Stimulated activated CD4-positive, alpha-beta T cell treated with anti-CD3 and anti-CD28 coated beads, TNF-alpha, amount 100 ng/mL, for 1 hour (primary cell): Measurements from ENCODE around the gene CATSPERB.
"Not testable (repeated sequence)": the region's sequence is repeated elsewhere in the genome, so short reads cannot be mapped to it uniquely, and the experiment has no call there.

Experiments used
- DNase-seq, 3 donors: peaks; one replicate each; pipeline ENCODE4 v3.0.0-alpha.2; 2020; ENCODE audit warnings: low read depth in 3 of 3, low spot score in 1 of 3

Gene CATSPERB

DNA sequence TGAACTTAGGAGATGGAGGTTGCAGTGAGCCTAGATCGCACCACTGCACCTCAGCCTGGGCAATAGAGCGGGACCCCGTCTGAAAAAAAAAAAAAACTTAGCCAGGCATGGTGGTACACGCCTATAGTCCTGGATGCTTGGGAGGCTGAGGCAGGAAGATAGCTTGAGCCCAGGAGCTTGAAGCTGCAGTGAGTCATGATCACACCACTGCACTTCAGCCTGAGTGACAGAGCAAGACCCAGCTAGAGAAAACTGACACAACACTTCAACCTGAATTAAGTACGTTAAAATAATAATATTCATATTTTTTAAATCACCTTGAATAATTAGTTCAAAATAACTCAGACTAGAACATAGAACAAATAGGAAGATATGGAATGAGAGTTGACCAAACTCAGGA, 5.7 kb upstream of the CATSPERB start:
- no peak for DNase-seq

DNA sequence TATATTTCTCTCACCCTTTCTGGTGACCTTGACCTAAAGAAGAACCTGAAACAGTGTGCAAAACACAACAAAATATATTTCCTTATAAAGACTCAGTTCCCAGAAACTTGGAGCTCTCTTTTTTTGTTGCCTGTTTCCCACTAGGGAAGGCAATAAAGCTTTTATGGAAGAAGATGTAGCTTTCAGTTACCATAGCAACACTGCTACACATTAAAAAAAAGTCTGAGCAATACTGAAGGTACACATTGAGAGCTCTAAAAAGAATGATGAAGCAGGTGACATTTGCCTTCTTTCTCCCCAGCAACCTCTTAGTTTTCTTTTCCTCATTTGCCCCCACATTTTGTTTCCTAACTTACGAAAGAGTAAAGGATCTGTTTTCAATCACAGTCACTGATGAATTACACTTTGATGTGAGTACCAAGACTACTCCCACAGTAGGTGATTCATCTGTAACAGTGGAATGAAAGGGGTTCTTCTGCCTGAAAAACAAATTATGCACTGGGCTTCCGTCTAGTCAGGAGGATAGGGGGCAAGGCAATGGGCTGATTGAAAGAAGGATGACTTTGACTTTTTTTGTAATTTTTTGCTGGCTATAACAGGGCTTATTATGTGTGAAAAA, 1.1 kb upstream of the CATSPERB start:
- DNase-seq, result no peak

DNA sequence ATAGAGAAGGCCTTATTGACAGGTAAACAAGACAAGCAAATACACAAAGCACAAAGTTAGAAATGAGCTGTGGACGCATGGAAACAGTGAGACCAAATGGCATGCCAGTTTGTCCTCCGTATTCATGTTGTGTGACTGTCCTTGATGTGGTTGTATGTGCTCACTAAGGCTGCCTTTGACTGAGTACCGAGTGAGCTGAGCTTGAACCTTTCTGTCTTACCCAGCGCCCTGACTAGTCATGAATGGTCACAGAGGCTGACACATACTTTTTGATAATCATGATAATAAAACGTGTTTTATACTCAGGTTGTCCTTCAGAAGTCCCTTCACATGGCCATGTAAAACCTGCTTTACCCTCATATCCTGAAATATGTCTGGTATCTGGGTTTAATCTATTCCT, 553 bp upstream of the CATSPERB start:
- no peak for DNase-seq

DNA sequence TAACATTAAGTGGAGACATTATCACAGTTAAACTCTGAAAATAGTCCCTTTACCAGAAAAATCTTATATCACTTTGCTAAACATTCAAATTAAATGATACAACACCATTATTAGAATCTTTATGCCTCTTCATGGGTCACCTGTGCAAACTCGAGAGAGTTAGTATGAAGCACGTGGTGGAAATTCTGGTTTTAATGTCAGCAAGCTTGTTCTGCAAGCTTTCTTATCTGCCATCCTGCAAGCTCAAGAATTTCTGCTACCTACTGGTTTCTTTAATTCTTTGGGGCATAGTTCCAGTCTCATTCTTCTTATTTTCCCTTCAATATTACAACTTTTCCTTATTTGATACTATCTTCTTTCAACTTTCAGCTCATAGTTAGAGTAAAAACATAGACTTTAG, 868 bp downstream of the CATSPERB start:
- DNase-seq, result no peak

DNA sequence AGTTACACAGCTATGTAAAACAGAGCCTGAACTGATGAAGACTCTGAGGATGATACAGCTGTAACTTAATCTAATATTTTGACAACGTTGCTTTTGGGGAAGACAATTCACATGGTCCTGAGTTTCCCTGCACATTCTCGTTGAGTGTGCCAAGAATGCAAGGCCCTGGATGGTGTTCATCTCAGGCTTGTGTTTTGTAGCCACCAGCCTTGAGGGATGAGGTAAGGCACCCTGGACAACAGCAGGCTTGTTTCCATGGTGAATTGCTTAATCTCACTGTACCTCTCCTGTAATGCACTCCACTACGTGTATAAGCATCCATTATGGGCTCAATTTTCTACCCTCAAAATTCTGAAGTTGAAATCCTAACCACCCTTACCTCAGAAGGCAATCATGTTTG, 2.1 kb downstream of the CATSPERB start:
- no peak for DNase-seq

DNA sequence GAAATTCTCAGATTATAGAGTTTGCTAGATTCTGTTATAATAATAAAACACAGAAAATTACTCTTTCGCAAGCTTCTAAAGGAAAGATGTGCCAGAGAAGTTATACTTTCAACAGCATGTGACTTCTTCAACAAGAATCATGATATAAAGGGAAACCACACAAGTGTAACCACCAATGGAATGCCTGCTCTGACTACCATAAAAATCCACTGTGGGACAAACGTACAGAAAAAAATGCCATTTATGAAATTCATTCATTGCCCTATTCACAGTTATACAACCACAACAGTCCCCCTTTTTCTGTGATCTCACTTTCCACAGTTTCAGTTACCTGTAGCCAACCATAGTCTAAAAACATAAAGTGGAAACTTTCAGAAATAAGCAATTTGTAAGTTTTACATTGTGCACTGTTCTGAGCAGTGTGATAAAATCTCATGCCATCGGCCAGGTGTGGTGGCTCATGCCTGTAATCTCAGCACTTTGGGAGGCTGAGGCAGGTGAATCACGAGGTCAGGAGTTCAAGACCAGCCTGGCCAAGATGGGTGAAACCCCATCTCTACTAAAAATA, 3.2 kb downstream of the CATSPERB start:
- DNase-seq, result no peak

DNA sequence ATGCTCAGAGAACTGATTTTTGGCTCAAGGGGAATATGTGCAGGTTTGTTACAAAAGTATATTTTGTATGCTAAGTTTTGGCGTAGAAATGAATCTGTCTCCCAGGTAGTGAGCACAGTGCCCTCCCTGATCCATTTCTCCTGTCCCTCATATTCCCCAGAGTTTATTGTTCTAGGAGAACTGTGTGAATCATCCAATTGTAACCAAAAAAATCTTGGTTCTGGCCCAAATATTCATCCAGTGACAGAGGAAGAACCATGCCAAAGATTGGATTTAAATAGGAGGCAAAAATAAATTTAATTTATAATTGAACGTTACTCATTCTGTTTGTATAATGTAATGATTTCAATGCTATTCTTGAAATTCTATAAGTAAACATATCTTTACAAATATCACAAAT, 4.8 kb downstream of the CATSPERB start:
- DNase-seq, result no peak

DNA sequence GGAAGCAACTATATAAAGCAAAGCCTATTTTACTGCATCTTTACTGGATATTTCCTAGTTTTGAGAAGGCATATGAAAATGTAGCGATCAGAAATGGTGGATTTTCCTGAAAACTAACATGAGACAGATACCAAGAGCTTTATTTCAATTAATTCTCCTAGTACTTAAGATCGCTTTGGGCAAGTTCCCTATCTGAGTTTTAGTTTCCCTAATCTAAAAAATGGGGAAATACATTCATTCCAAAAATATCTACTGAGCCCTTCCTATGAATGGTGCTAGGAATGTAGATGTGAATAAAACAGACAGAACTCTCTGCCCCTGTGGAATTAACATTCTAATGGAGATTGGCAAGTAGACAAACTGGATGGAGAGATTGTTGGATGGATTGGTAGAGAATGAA, 8.4 kb downstream of the CATSPERB start:
- DNase-seq, result no peak

DNA sequence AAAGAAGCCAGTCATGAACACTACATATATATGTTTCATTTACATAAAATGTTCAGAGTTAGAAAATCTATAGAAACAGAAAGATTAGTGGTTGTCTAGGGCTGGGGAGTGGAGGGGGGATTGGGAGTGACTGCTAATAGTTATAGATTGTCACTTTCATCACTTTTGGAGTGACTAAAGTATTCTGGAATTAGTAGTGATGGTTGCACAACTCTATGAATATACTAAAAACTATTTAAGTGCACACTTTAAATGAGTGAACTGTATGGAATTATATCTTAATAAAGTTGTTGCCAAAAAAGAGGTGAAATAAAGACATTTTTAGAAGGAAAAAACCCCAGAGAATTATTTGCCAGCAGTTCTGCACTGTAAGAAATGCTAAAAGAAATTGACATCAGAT, 9.5 kb downstream of the CATSPERB start:
- DNase-seq, result no peak

DNA sequence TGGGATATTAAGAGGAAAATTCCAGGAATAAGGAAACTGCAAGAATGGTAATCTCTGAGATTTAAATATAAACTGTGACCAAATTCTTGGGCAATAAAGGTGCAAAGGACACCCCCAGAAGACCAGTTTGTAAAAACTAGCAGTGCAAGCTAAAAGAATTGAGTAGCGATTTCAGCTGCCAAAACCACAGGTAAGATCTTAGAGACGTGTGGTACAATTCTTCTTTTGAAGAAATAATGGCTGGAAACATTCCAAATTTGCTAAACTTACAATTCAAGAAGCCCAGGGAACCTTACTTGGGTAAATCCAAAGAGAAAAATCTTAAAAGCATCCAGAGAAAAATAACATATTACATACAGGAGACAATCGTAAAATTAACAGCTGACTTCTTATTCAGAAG, 12.0 kb downstream of the CATSPERB start:
- DNase-seq, result no peak

DNA sequence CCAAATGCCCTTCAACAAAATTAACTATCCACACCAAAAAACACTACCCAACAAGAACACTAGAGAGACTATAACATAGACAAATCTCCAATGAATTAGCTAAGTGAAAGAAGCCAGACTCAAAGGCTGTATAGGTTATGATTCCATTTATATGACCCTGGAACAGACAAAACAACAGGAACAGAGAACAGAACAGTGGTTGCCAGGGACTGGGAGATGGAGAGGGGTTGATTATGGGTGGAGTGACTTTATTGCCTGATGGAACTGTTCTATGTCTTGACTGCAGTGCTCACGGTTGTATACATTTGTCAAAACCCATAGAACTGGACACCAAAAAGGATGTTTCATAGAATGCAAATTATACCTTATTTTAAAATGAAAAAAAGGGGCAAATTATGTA, 14.9 kb downstream of the CATSPERB start:
- DNase-seq, result no peak

DNA sequence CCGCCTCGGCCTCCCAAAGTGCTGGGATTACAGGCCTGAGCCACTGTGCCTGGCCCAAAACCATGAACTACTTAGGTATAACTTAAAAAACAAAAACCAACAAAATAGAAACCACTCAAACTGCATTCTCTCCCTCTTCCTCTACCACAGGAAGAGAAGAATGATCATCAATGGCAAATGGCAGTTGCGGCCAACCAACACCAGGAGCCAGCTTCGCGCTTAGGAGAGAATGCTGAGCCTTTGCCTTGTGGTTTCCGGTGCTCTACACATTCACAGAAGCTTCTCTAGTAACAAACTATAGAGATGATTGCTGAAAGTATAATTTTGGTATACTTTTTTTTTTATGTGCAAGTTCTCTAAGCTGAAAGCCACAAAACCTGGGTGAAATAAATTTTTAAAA, 17.1 kb downstream of the CATSPERB start:
- DNase-seq, result no peak

DNA sequence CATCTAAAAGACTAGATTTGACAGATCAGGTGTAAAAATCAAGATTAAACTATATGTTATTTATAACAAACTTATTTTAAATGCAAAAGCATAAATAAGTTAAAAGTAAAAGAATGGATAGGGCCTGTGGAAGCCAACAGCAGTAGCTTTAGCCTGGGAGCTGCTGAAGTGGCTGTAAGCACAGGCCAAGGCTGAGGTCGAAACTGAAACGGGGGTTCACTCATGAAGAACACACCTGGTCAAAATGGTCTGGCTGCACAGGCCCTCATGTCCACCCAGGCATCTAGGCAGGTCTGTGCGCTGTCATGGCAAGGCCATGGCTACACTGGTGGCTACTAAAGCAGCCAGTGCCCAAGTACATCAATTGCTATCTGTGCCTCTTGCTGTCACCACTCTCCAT, 23.1 kb downstream of the CATSPERB start:
- DNase-seq, result no peak

DNA sequence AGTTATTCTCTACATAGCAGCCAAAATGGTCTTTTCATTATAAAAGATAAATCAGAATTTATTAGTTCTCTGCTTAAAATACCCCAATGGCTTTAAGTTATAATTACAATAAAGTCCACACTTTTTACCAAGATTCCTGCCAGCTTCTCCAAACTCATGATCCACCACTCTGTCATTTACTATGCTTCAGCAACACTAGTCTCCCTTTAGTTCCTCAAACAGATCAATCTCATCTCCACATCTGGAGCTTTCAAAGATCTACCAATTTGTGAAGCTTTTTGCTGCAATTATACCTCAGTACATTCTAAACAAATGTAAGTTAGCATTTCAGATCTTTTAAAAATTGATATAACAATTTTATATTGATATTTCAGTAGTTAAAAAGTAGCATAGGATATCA, 24.9 kb downstream of the CATSPERB start:
- DNase-seq, result no peak

DNA sequence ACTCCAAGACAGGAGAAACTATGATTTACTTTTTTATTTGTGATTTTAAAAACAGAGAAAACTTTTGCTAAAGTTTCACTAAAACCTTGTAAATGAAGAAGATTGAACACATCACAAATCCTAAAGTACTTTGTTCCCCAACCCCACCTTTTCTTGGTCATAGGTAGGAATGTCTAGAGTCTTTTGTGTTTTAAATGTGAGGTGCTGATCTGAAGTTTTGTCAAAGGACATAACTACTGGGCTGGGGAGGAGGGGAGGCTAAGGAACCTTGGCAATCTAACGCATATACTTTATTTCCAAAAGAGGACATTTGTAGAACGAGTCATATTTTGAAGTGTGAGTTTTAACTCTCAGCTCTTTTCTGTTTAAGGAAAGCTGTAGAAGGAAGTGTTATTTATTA, 37.2 kb downstream of the CATSPERB start:
- DNase-seq, result no peak

DNA sequence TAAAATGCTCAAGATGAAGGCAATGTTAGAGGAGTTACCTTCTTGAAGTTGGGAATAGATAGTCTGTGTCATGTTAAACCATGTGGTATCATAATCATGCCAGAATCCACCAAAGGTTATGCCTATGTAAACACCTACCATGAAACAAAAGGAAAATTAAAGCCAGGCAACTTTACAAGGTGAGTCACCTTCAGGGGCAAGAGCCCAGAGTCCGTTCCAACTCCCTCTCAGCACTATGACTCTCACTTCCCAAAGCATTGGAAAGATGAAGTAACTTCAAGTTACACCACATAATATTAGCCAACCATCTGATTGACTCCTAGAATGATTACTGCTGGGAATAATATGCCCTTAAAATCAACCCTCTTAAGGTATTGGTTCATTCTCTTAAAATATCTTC, 38.5 kb downstream of the CATSPERB start:
- DNase-seq, result no peak

DNA sequence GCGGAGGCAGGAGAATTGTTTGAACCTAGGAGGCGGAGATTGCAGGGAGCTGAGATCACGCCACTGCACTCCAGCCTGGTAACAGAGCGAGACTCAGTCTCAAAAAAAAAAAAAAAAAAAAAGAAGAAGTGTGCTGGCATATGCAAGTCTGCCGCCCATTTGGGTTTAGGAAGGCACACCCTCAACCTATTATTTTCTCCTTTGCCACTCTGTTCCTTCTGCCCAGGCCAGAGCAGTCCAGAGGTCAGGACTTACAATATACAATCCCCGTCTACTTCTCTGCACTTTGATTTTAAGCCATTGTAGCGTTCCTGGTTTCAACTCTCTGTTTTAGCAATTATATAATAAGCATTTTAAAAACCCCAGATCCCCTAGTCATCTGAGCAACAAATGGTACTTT, 39.8 kb downstream of the CATSPERB start:
- no peak for DNase-seq

DNA sequence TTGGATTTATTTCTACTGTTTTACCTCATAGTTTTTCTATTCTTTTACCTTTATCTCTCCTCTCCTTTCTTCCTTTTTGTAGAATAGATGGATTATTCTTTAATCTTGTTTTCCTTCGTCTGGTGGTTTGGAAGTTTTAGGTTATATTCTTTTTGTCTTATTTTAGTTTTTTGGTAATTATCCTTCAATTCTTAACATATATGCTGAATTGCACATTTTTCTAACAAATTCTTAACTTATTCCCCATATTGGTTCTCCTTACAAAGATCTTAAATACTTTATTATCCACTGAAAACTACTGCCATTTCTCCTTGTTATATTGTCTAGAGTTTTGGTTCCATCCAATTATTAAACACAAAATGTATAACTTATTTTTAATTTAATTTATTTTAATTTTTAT, 42.3 kb downstream of the CATSPERB start:
- DNase-seq, result no peak

DNA sequence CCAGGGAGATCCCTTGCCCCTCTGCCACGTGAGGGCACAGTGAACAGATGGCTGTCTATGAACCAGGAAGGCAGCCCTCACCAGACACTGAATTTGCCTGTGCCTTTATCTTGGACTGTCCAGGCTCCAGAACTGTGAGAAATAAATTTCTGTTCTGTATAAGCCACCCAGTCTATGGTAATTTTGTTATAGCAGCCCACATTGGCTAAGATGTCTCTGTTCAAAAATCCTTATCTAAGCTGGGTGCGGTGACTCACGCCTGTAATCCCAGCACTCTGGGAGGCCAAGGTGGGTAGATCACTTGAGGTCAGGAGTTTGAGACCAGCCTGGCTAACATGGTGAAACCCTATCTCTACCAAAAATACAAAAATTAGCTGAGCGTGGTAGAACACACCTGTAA, 44.5 kb downstream of the CATSPERB start:
- DNase-seq, result not testable (repeated sequence)

DNA sequence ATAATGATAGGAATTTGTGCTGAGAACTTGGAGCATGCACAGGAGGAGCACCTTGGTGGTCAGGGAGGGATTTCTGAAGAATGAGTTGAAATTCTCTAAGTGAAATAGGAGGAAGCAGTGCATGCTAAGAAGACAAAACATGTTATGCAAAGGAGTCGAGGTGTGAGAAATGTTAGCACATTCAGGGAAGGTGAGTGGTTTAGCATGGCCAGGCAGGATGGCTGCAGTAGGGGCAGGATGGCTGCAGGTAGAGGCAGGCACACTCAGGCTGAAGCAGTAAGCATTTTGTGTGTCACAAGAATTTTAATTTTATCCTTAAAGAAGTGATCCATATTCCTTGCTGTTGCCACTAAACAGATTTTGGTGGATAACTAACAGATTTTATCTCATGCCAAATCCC, 46.3 kb downstream of the CATSPERB start:
- DNase-seq, result no peak

DNA sequence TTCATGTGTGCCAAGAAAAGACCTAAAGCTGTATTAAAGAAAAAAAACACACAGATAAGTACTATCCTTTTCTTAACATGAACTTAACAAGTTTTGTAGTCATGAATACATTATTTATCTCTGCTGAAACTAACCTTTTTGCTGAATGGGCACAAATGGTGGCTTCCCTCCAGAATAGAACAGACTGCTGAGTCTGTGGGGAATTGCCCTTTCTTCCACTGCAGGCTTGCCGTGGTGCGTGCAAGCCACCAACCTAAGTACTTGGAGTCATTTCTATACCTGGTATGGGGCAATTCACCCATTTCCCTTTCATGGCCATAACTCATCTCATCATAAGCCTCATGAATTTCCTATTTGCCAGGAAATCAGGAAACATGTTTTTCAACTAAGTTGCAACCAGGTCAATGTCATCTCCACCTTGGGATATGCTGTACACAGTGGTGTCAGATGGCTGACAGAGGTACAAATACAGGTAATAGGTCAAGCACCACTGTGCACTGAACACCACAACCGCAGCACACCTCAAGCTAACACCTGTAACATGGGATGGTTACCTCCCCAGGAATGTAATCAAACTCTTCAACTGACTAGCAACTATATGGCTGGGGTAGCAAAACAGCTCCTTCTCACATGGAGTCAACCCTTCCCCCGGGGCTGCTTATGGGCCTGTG, 49.9 kb downstream of the CATSPERB start:
- DNase-seq, result no peak

DNA sequence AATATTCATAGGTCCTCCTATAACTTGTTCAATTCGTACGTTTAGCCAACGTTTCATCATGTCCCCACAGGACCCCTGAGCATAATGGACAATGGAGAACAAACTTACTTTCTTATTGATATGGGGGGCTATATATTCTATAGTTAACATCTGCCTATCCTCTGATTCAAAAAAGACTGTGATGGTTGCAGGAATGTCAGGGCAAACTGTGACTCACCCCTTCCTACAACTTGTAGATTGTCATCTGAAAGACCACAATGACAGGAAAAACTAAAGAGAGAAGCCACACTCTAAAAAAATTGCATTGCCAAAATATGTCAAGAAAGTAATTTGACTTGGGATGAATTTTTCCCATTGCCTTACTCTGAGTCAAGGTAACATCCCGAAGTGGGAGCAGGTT, 50.8 kb downstream of the CATSPERB start:
- no peak for DNase-seq

DNA sequence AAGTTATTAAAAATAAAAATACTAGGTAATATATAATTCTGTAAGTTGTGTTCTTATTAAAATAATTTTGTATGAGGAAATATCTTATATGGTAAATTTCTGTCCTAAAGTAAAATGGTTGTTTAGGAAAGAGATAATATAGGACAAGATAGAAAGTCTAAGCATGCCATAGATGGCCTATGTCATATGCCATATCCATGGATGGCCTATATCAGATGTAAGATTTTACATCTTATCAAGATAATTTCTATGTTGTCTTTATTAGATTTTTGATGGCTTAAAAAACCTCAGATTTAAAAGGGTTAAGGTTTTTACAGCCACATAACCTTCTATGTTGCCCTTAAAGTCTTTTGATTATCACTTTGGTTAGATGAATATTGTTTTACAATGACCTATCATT, 52.6 kb downstream of the CATSPERB start:
- no peak for DNase-seq
